GM13977 (cell line): ENCODE results near the gene ASB13.

Experiments used
- DNase-seq: peaks from one replicate; pipeline ENCODE4 v3.0.0; 2012; ENCODE audit warnings: low spot score
- CTCF ChIP-seq: IDR thresholded peaks from 2 replicates; pipeline ENCODE4 v1.5.1; 2012; ENCODE audit warnings: mild to moderate bottlenecking, control low read depth; ENCODE audit not compliant: insufficient read depth; ENCODE audit errors: extremely low read depth, missing control alignments
- in situ Hi-C: fragments of 300-500 bp; cut with MboI; formaldehyde crosslinking; loops from one replicate; pipeline ENCODE4 v1.12.0; 2022; ENCODE audit warnings: low sequenced_read_pairs, low pct_unique_long_range_greater_than_20kb, mixed read lengths, inconsistent platforms; ENCODE audit not compliant: unreplicated experiment

The ASB13 gene

DNA sequence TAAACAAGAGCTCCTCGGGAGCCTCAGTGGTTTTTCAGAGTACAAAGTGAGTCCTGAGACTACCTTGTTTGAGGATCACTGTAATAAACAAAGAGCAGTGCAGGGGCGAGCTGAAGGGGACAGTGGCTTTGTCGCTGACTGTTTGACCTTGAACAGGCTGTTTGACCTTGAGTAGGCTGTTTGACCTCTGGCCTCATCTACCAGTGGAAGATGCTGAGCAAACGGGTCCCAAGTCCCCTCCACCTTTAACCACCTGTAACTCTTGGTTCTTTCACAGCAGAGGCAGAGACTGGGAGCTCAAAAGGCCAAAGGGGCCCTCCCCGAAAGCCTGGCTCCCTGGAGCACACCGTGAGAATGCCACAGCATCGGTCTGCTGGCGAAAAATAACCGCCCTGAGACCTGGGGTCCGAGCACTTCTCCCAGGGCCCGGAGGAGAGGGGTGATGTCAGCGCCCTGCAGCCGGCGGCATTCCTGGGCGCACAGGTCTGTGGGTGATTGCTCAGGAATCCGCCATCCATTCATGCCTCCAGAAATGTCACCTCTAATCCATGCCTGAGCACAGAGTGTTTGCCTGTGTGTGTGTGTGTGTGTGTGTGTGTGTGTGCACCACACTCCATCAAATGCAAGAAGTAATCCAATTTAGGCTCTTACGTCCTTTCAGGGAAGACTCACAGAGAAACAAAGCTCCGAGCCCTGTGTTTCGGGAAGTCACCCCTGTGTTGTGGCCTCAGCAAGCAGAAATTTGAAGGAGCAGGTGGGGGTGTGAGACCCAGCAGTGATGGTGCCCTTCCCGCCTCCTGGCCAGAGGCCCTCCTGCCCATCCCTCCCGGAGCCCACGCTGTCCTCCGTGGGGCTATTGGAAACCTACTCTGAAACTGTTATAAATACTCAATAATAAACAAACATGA is 66.5 kb downstream of the ASB13 start:
- DNase-seq: no peak
- TF ChIP-seq CTCF: no peak
- in situ Hi-C loops: no loop called here

DNA sequence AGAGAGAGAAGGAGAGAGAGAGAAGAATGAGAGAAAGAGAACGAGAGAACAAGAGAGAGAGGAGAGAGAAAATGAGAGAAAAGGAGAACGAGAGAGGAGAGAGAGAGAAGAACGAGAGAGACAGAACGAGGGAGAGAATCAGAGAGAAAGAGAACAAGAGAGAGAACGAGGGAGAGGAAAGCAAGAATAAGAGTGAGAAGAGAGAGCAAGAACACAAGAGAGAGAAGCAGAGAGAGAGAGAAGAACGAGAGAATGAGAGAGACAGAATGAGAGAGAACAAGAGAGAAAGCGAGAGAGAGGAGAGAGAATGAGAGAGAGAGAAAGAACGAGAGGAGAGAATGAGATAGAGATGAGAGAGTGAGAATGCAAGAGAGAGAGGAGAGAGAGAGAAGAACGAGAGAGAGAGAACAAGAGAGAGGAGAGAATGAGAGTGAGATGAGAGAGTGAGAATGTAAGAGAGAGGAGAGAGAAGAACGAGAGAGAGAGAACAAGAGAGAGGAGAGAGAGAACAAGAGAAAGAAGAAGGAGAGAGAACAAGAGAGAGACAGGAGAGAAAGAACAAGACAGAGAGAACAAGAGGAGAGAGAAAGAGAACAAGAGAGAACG is 68.2 kb downstream of the ASB13 start:
- no peak for DNase-seq
- TF ChIP-seq CTCF: no peak
- in situ Hi-C loops: no loop called here

DNA sequence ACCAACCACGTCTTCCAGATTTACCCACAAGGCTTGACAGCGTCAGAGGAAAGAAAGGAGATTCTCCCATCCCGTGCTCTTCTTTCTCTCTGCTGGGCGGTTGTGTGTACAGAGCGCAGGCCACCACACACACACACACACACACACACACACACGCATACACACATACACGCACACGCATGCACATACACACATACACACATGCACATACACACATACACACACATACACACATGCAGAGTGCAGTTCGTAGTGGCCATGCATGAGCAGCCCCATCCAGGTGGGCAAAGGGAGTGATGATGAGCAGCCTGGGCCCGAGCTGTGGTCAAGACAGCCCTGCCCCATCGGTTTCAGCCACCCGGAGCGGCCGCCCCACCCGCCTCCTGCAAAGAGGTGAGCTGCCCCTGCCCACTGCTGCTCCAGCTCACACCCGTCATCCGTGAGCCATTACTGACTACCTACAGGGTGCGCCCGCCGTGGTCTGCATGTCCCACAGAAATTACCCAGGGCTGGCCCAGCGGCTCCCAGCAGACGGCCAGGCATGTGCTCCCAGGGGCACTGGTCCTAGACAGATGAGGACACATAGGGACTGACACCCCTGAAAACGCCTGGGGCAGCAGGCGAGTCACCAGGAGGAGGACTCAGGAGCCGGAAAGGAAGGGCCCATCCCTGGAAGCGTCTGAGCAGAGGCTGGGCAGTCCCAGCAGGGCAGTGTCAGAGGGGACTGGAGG is 69.6 kb downstream of the ASB13 start:
- in situ Hi-C loops: no loop called here
- no peak for DNase-seq

GRCh38 chr10:5595994-5596471 is 70.4 kb downstream of the ASB13 start:
- no peak for DNase-seq
- in situ Hi-C loops: no loop called here
- no peak for TF ChIP-seq CTCF

More for the DNA sequence above, 69.6 kb downstream of the ASB13 start:
- TF ChIP-seq CTCF: no peak

GRCh38 chr10:5595591-5595990 is 70.8 kb downstream of the ASB13 start:
- TF ChIP-seq CTCF: no peak
- in situ Hi-C loops: no loop called here

GRCh38 chr10:5595095-5595494 is 71.3 kb downstream of the ASB13 start:
- DNase-seq: no peak
- no peak for TF ChIP-seq CTCF
- in situ Hi-C loops: no loop called here

More at GRCh38 chr10:5595591-5595990, 70.8 kb downstream of the ASB13 start:
- DNase-seq: no peak
